ENCODE data around the gene ERP27. TPM values are rescaled to one million over a fixed set of nuclear protein-coding genes. Genes with fewer than 3 reads are reported as not detected.

ERP27 gene
- total RNA-seq (2012; rRNA removed): not detected in 2 replicates

DNA sequence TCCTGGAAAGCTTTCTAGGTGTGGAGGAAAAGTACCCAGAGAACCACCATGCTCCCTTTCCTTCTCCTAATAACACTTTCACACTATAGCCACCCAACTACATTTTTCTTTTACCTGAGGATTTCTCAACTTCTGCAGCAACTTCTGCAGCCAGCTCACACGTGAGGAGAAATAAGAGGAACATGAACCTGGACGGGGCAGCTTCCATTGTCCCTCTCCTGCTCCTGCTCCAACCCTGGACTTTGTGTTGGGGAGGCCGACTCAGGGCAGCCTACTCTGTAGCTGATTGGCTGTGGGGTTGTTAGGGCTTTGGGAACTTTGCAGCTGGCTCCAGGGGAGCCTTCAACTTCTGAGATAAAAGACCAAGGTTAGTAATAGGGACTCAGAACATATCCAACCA is at the start of gene ERP27:
Gene ERP27, minus strand, starts transcription at position 237 of the 400 bp plus-strand sequence. Its CDS starts 29 bp downstream, at position 208.
- Histone ChIP-seq H3K27me3 (ENCODE audit: control insufficient read depth, insufficient read depth, low read length) (no peaks in the 10 kb centered on the region), H3K4me1 (ENCODE audit: control insufficient read depth, insufficient read depth, low read length) (no peaks in the 10 kb centered on the region), H3K4me2 (ENCODE audit: low read length) (no peak within 1 kb of the TSS), H3K9ac (ENCODE audit: low read depth, low read length) (no peak within 1 kb of the TSS), H3K36me3 (ENCODE audit: insufficient read depth, low read length) (no peaks in the 10 kb centered on the region), H3K4me3 (ENCODE audit: low read length) (no peak within 1 kb of the TSS), H3K9me3 (replicated peaks; ENCODE audit: low read length) (no peaks in the 10 kb centered on the region)

DNA sequence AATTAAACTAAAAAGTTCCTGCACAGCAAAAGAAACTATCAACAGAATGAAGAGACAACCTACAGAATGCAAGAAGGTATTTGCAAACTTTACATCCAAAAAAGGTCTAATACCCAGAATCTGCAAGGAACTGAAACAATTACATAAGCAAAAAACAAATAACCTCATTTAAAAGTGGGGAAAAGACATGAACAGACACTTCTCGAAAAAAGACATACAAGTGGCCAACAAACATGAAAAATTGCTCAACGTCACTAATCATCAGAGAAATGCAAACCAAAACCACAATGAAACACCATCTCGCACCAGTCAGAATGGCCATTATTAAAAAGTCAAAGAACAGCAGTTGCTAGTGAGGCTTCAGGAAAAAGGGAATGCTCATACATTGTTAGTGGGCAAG is 49.7 kb upstream of the ERP27 start:
- H3K4me2 ChIP-seq (ENCODE audit: low read length): no peak overlapping the region
- no peaks in the 10 kb centered on the region for H3K9me3 ChIP-seq (replicated peaks; ENCODE audit: low read length)
- no peak overlapping the region for H3K4me3 ChIP-seq (ENCODE audit: low read length)
- no peaks in the 10 kb centered on the region for H3K36me3 ChIP-seq (ENCODE audit: insufficient read depth, low read length)
- no peaks in the 10 kb centered on the region for H3K27me3 ChIP-seq (ENCODE audit: control insufficient read depth, insufficient read depth, low read length)
- H3K9ac ChIP-seq (ENCODE audit: low read depth, low read length): no peak overlapping the region
- no peaks in the 10 kb centered on the region for H3K4me1 ChIP-seq (ENCODE audit: control insufficient read depth, insufficient read depth, low read length)

DNA sequence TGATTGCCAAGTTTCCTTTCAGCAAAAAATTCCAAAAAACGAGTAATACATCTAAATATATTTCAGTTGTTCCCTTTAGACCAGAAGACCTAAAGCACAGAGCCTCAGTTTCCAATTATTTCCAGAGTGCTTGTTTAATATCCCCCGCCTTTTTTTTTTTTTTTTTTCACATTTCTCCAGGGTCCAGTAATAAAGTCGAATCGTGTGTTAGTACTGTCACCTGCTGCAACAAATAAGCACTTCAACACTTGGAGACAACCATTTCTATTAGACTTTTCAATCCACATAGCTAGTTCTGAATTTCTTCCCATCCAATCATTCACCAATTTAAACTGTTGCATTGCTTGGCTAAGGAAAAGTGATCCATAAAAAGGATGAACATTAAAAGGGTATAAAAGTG is 48.1 kb upstream of the ERP27 start:
- H3K27me3 ChIP-seq (ENCODE audit: control insufficient read depth, insufficient read depth, low read length): no peaks in the 10 kb centered on the region
- H3K4me3 ChIP-seq (ENCODE audit: low read length): no peak overlapping the region
- H3K4me2 ChIP-seq (ENCODE audit: low read length): no peak overlapping the region
- no peaks in the 10 kb centered on the region for H3K4me1 ChIP-seq (ENCODE audit: control insufficient read depth, insufficient read depth, low read length)
- no peak overlapping the region for H3K9ac ChIP-seq (ENCODE audit: low read depth, low read length)
- no peaks in the 10 kb centered on the region for H3K36me3 ChIP-seq (ENCODE audit: insufficient read depth, low read length)
- no peaks in the 10 kb centered on the region for H3K9me3 ChIP-seq (replicated peaks; ENCODE audit: low read length)

DNA sequence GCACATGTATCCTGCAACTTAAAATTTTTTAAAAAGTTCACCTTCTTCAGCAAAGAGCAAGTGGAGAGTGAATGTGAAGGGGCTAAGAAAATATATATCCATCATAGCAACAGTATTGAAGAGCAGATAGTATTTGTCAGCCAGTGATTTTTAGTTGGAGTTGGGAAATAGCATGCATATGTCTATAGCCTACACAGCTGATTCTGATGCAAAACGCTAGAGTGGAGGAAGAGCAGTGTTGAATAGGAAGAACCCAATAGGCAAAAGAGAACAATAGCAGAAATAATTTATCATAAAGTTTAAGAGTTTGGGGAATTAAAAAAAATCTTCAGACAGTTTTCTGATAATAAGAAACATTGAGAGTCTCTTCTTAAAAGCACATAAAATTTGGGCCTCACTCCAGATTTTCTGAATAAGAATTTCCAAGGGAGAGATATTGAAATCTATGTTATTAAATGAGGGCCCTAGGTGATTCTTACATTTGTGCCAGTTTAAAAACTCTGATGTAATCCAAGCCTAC is 46.5 kb upstream of the ERP27 start:
- Histone ChIP-seq H3K9me3 (replicated peaks; ENCODE audit: low read length) (no peaks in the 10 kb centered on the region), H3K9ac (ENCODE audit: low read depth, low read length) (no peak overlapping the region), H3K27me3 (ENCODE audit: control insufficient read depth, insufficient read depth, low read length) (no peaks in the 10 kb centered on the region), H3K4me2 (ENCODE audit: low read length) (no peak overlapping the region), H3K36me3 (ENCODE audit: insufficient read depth, low read length) (no peaks in the 10 kb centered on the region), H3K4me3 (ENCODE audit: low read length) (no peak overlapping the region), H3K4me1 (ENCODE audit: control insufficient read depth, insufficient read depth, low read length) (no peaks in the 10 kb centered on the region)

DNA sequence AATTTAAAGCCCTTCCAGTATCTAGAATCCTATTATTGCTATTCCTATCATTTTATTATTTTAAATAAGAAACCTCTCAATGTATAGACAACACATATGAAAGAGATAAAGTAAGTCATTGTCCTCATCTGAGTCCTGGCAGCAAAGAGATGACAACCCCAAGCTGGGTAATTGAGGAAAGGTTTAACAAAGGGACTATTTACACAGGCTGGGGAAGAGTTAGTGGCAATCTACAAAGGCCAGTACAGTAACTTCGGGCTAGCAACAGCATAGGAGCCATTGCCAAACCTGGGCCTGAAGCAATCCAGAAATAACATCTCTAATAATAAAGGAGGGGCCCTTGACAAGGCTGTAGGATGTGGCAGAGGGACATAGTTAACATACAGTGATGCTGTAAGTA is 45.7 kb upstream of the ERP27 start:
- Histone ChIP-seq H3K4me1 (ENCODE audit: control insufficient read depth, insufficient read depth, low read length) (no peaks in the 10 kb centered on the region), H3K36me3 (ENCODE audit: insufficient read depth, low read length) (no peaks in the 10 kb centered on the region), H3K4me3 (ENCODE audit: low read length) (no peak overlapping the region), H3K4me2 (ENCODE audit: low read length) (no peak overlapping the region), H3K9me3 (replicated peaks; ENCODE audit: low read length) (no peaks in the 10 kb centered on the region), H3K9ac (ENCODE audit: low read depth, low read length) (no peak overlapping the region), H3K27me3 (ENCODE audit: control insufficient read depth, insufficient read depth, low read length) (no peaks in the 10 kb centered on the region)

DNA sequence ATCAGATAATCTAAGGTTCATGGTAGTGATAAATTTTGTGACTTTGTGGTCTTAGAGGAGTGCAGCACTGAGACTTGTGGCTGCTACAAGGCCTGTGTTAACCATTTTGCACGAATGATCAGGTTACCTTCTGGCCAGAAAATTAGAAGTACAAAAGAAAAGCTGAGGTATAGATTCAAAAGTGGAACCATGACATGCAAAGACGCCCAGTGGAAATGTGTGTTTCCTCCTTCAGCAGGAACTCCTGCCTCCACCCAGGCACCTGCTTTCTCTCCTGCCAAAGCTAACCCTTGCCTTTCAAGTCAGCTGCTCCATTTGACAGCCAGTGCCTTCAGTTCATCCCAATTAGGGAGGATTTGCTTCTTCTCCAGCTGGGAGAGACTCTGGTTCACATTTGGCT is 44.7 kb upstream of the ERP27 start:
- Histone ChIP-seq H3K4me2 (ENCODE audit: low read length) (no peak overlapping the region), H3K4me3 (ENCODE audit: low read length) (no peak overlapping the region), H3K9me3 (replicated peaks; ENCODE audit: low read length) (no peaks in the 10 kb centered on the region), H3K36me3 (ENCODE audit: insufficient read depth, low read length) (no peaks in the 10 kb centered on the region), H3K9ac (ENCODE audit: low read depth, low read length) (no peak overlapping the region), H3K4me1 (ENCODE audit: control insufficient read depth, insufficient read depth, low read length) (no peaks in the 10 kb centered on the region), H3K27me3 (ENCODE audit: control insufficient read depth, insufficient read depth, low read length) (no peaks in the 10 kb centered on the region)

DNA sequence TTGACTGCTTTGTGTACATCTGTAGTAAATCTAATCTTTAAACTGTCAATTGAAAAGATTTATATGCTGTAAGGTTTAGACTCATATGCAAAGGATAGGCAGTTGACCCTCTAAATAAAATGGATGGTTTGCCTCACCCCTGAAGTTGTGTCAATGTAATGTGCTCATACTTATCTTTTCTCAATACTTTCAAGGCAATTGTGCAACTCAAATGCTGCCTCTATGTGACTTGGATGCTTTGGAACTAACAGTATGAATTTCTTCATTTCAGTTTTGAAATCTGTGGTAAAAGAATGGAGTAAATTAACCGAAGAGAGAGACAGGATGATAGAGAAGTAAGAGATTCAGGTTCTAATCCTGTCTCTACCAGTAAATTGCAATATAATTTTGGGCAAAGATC is 44.2 kb upstream of the ERP27 start:
- H3K4me3 ChIP-seq (ENCODE audit: low read length): no peak overlapping the region
- H3K4me1 ChIP-seq (ENCODE audit: control insufficient read depth, insufficient read depth, low read length): no peaks in the 10 kb centered on the region
- no peak overlapping the region for H3K9ac ChIP-seq (ENCODE audit: low read depth, low read length)
- H3K9me3 ChIP-seq (replicated peaks; ENCODE audit: low read length): no peaks in the 10 kb centered on the region
- H3K36me3 ChIP-seq (ENCODE audit: insufficient read depth, low read length): no peaks in the 10 kb centered on the region
- no peaks in the 10 kb centered on the region for H3K27me3 ChIP-seq (ENCODE audit: control insufficient read depth, insufficient read depth, low read length)
- no peak overlapping the region for H3K4me2 ChIP-seq (ENCODE audit: low read length)

DNA sequence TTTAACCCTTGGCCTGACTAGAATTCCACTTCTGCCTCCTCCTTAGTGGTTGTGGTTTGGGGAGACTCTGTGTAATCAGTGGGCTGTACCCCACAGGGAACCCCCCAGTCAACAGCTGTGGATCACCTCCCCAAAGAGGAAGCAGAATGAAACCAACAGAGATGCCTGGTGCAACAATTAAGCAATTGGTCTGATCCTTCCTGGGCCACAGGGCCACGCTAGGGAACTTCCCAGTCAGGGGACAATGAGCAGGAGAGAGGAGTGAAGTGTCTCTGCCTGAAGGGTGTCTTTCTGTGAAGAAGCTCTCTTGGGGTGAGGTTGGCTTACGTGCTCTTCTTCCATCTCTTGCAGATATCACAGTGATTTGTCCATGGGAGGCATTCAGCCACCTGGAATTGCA is 42.7 kb upstream of the ERP27 start:
- Histone ChIP-seq H3K9ac (ENCODE audit: low read depth, low read length) (no peak overlapping the region), H3K4me2 (ENCODE audit: low read length) (no peak overlapping the region), H3K4me3 (ENCODE audit: low read length) (no peak overlapping the region), H3K27me3 (ENCODE audit: control insufficient read depth, insufficient read depth, low read length) (no peaks in the 10 kb centered on the region), H3K36me3 (ENCODE audit: insufficient read depth, low read length) (no peaks in the 10 kb centered on the region), H3K4me1 (ENCODE audit: control insufficient read depth, insufficient read depth, low read length) (no peaks in the 10 kb centered on the region), H3K9me3 (replicated peaks; ENCODE audit: low read length) (no peaks in the 10 kb centered on the region)

DNA sequence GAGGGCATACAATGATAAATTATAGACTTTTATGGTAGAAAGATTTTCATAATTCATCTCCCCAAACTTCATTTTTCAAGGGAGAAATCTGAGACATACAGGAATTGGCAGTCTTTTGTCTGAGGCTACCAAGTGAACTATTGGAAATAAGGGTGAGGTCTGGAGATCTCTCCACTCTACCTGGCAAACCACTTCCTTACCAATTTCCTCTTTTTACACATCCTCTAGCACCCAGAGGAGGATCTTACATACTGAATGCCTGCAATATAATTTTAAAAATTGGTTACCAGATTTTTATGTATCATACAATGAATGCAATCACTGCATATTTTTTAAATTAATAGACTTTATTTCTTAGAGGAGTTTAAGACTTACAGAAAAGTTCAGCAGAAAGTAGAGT is 41.1 kb upstream of the ERP27 start:
- H3K27me3 ChIP-seq (ENCODE audit: control insufficient read depth, insufficient read depth, low read length): no peaks in the 10 kb centered on the region
- H3K36me3 ChIP-seq (ENCODE audit: insufficient read depth, low read length): no peaks in the 10 kb centered on the region
- no peaks in the 10 kb centered on the region for H3K4me1 ChIP-seq (ENCODE audit: control insufficient read depth, insufficient read depth, low read length)
- no peaks in the 10 kb centered on the region for H3K9me3 ChIP-seq (replicated peaks; ENCODE audit: low read length)
- no peak overlapping the region for H3K4me3 ChIP-seq (ENCODE audit: low read length)
- H3K4me2 ChIP-seq (ENCODE audit: low read length): no peak overlapping the region
- H3K9ac ChIP-seq (ENCODE audit: low read depth, low read length): no peak overlapping the region

DNA sequence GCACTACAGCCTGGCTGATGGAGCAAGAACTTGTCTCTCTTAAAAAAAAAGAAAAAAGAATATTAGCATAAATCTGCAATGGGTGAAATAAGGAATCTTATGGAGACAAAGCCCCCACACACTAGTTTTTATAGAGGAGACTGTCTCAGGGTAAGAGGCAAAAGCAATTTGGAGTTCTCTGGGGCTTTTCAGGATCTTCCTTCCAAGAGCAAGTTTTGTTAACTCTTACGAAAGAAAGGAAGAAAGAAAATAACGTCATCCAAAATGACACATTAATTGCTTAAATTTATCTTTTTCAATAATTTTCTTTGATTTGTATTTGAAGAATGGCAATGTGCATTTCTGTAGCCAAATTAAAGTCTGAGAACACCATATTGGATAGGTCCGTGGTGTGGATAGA is 38.3 kb upstream of the ERP27 start:
- H3K9me3 ChIP-seq (replicated peaks; ENCODE audit: low read length): no peaks in the 10 kb centered on the region
- H3K36me3 ChIP-seq (ENCODE audit: insufficient read depth, low read length): no peaks in the 10 kb centered on the region
- no peaks in the 10 kb centered on the region for H3K27me3 ChIP-seq (ENCODE audit: control insufficient read depth, insufficient read depth, low read length)
- H3K4me1 ChIP-seq (ENCODE audit: control insufficient read depth, insufficient read depth, low read length): no peaks in the 10 kb centered on the region
- H3K4me3 ChIP-seq (ENCODE audit: low read length): no peak overlapping the region
- no peak overlapping the region for H3K4me2 ChIP-seq (ENCODE audit: low read length)
- H3K9ac ChIP-seq (ENCODE audit: low read depth, low read length): no peak overlapping the region

DNA sequence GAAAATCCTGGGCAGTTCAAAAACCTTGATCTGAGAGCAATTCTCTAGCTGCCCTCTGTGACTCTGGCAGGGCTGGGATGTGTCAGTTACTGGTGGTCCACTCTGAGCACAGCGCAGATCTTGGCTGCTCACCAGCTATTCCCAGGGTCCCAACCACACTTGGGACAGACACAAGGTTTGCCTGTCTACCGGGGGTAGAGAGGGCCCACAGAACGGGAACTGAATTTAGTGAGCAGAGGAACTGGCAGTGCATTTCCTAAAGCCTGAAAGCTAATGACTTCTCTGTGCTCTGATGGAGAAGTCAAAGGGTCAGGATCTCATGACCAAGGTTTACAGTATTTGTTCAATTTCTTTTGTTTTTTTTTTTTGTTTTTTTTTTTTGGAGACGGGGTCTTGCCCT is 37.1 kb upstream of the ERP27 start:
- Histone ChIP-seq H3K9me3 (replicated peaks; ENCODE audit: low read length) (no peaks in the 10 kb centered on the region), H3K36me3 (ENCODE audit: insufficient read depth, low read length) (no peaks in the 10 kb centered on the region), H3K9ac (ENCODE audit: low read depth, low read length) (no peak overlapping the region), H3K4me1 (ENCODE audit: control insufficient read depth, insufficient read depth, low read length) (peaks cover 3% of the 10 kb centered on the region), H3K4me2 (ENCODE audit: low read length) (no peak overlapping the region), H3K27me3 (ENCODE audit: control insufficient read depth, insufficient read depth, low read length) (no peaks in the 10 kb centered on the region), H3K4me3 (ENCODE audit: low read length) (no peak overlapping the region)

DNA sequence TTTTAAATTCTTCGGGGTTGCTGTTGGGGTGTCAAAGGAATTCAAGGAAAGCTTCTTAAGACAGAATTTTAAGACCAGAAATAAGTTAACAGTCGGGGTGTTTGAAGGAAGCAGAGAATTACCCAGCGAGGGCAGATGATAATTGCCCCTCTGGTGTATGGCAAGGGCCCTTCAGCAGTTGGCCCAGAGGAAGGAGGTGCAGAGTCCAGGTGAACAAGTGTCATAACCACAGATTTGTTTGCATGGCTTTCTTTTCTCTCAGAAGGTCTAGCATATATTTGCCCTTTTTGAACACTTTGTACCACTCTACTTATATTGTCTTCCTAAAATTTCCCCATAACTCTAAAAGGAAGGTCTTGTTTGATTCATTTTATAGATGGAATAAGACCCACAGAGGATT is 36.3 kb upstream of the ERP27 start:
- Histone ChIP-seq H3K9ac (ENCODE audit: low read depth, low read length) (no peak overlapping the region), H3K36me3 (ENCODE audit: insufficient read depth, low read length) (no peaks in the 10 kb centered on the region), H3K4me3 (ENCODE audit: low read length) (no peak overlapping the region), H3K27me3 (ENCODE audit: control insufficient read depth, insufficient read depth, low read length) (no peaks in the 10 kb centered on the region), H3K4me1 (ENCODE audit: control insufficient read depth, insufficient read depth, low read length) (peaks cover 5% of the 10 kb centered on the region), H3K4me2 (ENCODE audit: low read length) (no peak overlapping the region), H3K9me3 (replicated peaks; ENCODE audit: low read length) (no peaks in the 10 kb centered on the region)

Data from skeletal muscle satellite cell (primary cell).